Ovary (tissue), 3 donors: Measurements from ENCODE around the gene COL6A3.

Source experiments
- CTCF ChIP-seq, 3 donors: fragments of 450-650 bp in 2 of 3; fragments of 200-600 bp in 1 of 3; IDR thresholded peaks; one replicate each; pipeline versions ENCODE4 v1.5.1 to v1.8.0; 2016 to 2022; ENCODE audit warnings: antibody characterized with exemption in 3 of 3, mild to moderate bottlenecking in 1 of 3
- POLR2A ChIP-seq: fragments of 450-650 bp; IDR thresholded peaks from one replicate; pipeline ENCODE4 v1.6.1; 2017; ENCODE audit warnings: antibody characterized with exemption, mild to moderate bottlenecking, moderate library complexity
- donor health status: DM: no; HTN: no; CAD: no.

GRCh38 chr2:237321746-237322145 lies 92.2 kb downstream of the COL6A3 start:
- no peak for TF ChIP-seq CTCF (IDR thresholded peaks at IDR 0.05)
- TF ChIP-seq POLR2A: no peak
